NCI-H128 (cell line): ENCODE results near the gene PACS2.

Experiments used
- DNase-seq: peaks from one replicate; lab custom pipeline; 2025; ENCODE audit not compliant: unreplicated experiment; lab: John Stamatoyannopoulos, UW

PACS2 gene

GRCh38 chr14:105384605-105385321 lies 70.2 kb downstream of the PACS2 start:
- DNase-seq, result no peak

GRCh38 chr14:105385322-105385637 lies 70.7 kb downstream of the PACS2 start:
- DNase-seq, result no peak

- DNase-seq, result no peak
These were observed 71.3 kb downstream of the PACS2 start for GRCh38 chr14:105385698-105386365.

GRCh38 chr14:105386581-105387529 lies 72.3 kb downstream of the PACS2 start:
- no peak for DNase-seq

- DNase-seq, result no peak
These were observed 73.0 kb downstream of the PACS2 start for GRCh38 chr14:105387530-105387922.

- no peak for DNase-seq
These were observed 73.8 kb downstream of the PACS2 start for GRCh38 chr14:105388110-105388951.

- DNase-seq, result no peak
These were observed 74.4 kb downstream of the PACS2 start for GRCh38 chr14:105388976-105389375.

GRCh38 chr14:105389534-105389933 lies 75.0 kb downstream of the PACS2 start:
- no peak for DNase-seq

GRCh38 chr14:105389976-105390848 lies 75.7 kb downstream of the PACS2 start:
- no peak for DNase-seq

GRCh38 chr14:105390849-105391500 lies 76.4 kb downstream of the PACS2 start:
- no peak for DNase-seq

- no peak for DNase-seq
These were observed 77.0 kb downstream of the PACS2 start for GRCh38 chr14:105391541-105391940.

GRCh38 chr14:105392131-105393090 lies 77.9 kb downstream of the PACS2 start:
- DNase-seq, result no peak

GRCh38 chr14:105393151-105393550 lies 78.6 kb downstream of the PACS2 start:
- no peak for DNase-seq

GRCh38 chr14:105394714-105395537 lies 80.4 kb downstream of the PACS2 start:
- DNase-seq, result no peak

- no peak for DNase-seq
These were observed 80.9 kb downstream of the PACS2 start for GRCh38 chr14:105395538-105395854.

GRCh38 chr14:105397350-105397931 lies 82.9 kb downstream of the PACS2 start:
- no peak for DNase-seq

- DNase-seq, result peak; percentile 69
These were observed 83.6 kb downstream of the PACS2 start, which contains the start of gene TEX22 for GRCh38 chr14:105398044-105398725. TEX22 (plus strand) TSS chr14:105398538; CDS start chr14:105399341, 803 bp downstream.
